GM19240 (cell line): ENCODE measurements around the gene NPW.
"Not testable (repeated sequence)": the region's sequence is repeated elsewhere in the genome, so short reads cannot be mapped to it uniquely, and the experiment has no call there.

Experiments used
- DNase-seq: peaks from one replicate; pipeline ENCODE4 v3.0.0; 2011; ENCODE audit warnings: low spot score; ENCODE audit not compliant: insufficient read length

NPW gene

GRCh38 chr16:2001456-2002355, 17.9 kb upstream of the NPW start:
- no peak for DNase-seq

- DNase-seq = no peak
Observed at GRCh38 chr16:2002406-2003230, 17.0 kb upstream of the NPW start.

GRCh38 chr16:2003231-2003826, 16.3 kb upstream of the NPW start:
- DNase-seq = no peak

DNA sequence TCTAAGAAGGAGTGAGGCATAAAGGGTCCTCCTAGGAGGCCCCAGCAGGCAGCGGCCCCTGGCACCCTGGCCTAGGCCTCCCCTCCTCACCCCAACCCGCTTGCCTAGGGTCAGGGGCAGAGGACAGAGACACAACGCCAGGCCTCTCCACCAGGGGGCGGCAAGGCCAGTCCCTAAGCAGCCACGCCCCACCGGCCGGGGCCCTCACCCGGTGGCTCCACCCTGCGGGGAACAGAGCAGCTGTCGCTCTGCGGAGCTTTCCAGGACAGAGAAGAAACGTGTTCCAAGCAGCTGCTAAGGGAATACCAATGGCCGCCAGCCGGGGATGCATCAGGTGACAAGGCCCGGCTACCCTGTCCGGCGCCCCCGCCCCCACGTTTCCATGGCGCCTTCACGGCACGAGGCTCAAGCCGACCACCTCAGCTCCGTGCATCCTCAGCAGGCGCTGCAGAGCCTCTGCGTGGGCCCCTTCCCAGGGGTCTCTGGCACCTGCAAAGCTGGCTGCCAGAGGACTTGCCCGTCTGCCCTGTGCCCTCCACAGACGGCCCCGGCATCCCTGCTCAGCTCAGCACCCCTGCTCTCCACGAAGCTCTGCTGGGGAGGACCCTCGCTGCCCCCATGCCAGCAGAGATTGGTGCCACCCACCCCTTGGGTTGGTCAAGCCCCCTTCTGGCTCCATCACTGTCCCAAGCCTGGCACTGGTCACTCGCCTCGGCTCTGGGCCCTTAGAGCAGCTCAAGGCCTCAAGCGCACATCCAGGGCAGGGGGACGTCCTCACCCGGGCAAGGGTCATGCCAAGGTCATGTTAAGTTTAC, 15.6 kb upstream of the NPW start:
- peak; percentile 97 for DNase-seq

DNA sequence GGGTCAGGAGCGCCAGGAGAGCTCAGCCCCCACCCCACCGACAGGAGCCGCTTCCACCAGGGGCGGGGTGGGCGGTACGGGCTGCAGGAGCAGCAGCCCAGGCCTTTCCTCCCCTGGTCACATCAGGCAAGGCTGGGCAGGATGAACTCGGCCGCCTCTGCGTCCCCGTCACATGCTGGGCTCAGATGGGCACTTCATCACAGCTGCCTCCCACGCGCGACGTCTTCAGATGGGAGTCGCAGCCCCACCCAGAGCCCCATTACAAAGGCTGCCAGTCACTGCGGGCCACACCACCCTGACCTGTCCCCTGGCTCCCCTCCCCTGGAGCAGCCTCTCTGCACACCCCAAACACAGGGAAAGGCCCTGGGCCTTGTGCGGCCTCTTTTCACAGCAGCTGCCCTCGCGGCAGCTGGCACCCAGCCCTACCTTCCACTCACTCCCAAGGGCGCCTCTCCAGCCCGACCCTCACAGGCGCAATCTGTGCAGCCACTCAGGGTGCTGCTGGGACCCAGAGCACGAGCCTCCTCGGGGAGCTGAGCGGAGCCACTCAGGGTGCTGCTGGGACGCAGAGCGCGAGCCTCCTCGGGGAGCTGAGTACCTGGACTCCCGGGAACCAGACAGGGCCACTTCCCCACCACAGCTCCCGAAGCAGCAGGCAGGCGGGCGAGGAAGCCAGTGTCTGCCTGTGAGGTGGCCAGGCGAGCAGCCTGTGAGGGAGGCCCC, 14.6 kb upstream of the NPW start:
- DNase-seq = no peak

DNA sequence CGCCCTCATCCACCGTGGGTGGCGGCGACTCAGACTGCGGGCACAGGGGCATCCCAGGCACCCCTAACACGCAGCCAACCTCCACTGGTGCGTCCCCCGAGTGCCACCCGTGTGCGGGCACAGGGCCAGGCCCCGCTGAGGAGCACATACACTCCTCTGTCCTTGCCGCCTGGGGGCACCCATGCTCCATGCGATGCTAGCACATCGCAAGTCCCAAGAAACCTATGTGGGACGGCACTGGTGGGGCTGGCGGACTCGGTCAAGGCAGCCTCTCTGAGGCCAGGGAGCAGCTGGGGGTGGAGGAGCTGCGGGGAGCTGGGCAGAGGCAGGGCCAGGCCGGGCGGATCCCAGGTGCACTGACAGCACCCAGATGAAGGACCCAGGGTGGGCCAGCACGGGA, 13.9 kb upstream of the NPW start:
- no peak for DNase-seq

- no peak for DNase-seq
Observed at GRCh38 chr16:2006317-2006716, 13.3 kb upstream of the NPW start.

- DNase-seq = no peak
Observed at GRCh38 chr16:2007081-2007836, 12.3 kb upstream of the NPW start.

DNA sequence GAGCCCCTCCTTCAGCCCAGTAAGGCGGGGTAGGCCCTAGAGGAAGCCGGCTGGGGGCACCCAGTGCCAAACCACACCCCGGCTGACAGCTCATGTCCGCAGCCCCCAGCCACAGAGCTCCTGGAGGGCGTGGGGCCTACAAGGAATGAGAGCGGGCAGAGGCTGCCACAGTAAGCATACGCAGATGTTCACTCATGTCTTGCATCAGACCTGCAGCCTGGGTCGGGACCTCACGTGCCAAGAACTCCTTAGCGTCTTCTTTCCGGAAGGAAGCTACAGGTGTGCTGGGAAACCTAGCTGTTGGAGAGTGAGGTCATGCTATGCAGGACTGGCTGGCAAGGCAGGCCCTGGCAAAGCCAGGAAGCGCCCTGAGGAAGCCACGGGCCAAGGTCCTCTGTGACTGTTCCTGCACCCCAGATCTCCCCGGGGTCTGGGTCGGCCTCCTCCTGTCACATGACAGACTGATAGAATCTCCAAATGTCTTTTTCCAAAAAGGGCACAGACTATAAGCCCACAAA, 11.5 kb upstream of the NPW start:
- DNase-seq = no peak

- no peak for DNase-seq
Observed at GRCh38 chr16:2008631-2009163, 10.9 kb upstream of the NPW start.

GRCh38 chr16:2009164-2009711, 10.3 kb upstream of the NPW start:
- DNase-seq = no peak

DNA sequence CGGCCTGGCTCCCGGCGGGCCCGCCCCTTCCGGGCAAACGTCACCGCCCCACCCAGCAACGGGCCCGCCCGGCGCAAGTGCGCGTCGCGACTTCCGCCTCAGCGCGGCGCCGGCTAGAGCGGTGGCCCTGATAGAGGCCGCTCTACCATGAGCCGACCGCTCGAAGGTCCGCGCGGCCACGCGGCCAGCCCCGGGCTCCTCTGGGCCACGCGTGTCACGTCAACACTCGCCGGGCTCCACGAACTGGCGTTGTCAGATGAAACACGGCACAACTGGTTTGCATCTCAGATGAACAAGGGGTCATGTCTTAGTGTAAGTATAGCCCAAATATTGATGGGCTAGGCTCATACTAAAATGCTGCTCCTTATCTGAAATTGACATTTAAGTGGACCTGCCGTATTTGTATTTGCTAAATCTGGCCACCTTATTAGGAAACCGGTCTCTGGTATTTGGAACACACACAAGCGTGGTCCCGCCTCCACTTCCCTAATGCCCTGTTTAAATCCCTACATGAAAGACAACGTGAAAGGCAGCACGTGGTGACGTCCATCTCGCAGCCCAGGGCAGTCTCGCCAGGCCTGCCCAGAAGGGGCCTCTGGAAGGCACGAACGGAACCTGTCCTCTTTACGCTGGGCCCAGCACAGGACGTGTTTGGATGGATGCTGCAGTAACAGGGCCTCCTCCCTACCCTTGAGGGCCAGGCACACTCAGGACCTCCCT, 9.6 kb upstream of the NPW start, which contains the start of gene ZNF598:
Gene ZNF598 (minus strand): TSS at position 31 of the 720 bp plus-strand sequence.
- peak; percentile 91 for DNase-seq

GRCh38 chr16:2011726-2012125, 7.9 kb upstream of the NPW start:
- DNase-seq = not testable (repeated sequence)

GRCh38 chr16:2013527-2013926, 6.1 kb upstream of the NPW start:
- DNase-seq = no peak

- no peak for DNase-seq
Observed at GRCh38 chr16:2015117-2015946, 4.3 kb upstream of the NPW start.

DNA sequence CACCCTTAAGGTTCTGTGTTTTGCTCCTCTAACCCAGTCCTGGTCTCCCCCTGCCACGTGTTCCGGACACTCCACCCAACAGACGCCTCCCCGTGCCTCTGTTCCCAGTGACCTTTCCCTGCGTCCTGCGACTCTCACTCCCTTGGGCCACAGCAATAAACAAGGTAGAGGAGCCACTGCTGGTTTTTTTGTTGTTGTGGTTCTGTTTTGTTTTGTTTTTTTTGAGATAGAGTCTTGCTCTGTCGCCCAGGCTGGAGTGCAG, 3.7 kb upstream of the NPW start:
- DNase-seq = no peak

- no peak for DNase-seq
Observed at GRCh38 chr16:2016407-2016922, 3.1 kb upstream of the NPW start.
